ENCODE measurements around the gene SNAPC4.

SNAPC4 gene

DNA sequence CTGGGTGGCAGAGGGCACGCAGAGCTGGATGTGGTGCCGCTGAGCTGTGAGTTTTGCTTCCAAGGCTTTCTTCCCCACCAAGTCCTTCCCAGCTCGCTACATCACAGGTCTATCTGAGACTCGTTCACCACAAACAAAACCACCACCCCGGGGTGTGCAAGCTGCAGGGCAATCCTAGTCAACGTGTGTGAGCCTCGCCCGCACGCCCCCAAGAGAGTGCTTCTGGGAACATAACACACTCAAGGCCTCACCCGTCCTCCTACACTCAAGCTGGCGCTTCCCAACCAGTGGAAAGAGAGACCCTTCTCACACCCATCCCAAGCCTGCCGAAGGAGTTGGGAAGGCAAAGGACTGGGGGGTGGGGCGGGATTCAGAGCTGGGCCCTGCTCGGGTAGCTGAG, 10.6 kb downstream of the SNAPC4 start:
- no peak for DNase-seq (ENCODE audit: low read depth)

- no peak for DNase-seq (ENCODE audit: low read depth)
Observed at GRCh38 chr9:136387217-136387616, 12.8 kb downstream of the SNAPC4 start.

- DNase-seq (ENCODE audit: low read depth) = no peak
Observed at GRCh38 chr9:136386018-136386417, 14.0 kb downstream of the SNAPC4 start.

GRCh38 chr9:136385015-136385414, 15.0 kb downstream of the SNAPC4 start:
- no peak for DNase-seq (ENCODE audit: low read depth)

DNA sequence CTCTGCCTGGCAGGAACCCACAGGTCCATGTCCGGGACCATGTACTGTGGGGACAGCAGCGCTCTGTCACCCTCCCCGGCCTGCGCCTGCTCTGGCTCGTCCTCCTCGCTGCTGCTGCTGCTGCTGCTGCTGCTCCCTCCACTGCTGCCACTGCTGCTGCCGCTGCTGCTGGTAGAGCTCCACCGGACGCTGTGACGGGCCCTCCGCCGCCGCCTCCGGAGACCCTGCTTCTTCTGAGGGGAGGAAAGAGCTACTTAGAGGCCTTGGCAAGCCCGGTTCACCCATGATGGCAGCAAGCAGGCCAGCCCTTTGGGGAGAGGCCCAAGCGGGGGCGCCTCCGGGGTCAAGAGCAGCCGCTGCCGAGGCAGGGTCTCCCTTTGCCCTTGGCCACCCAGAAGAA, 16.5 kb downstream of the SNAPC4 start:
- DNase-seq (ENCODE audit: low read depth) = no peak

DNA sequence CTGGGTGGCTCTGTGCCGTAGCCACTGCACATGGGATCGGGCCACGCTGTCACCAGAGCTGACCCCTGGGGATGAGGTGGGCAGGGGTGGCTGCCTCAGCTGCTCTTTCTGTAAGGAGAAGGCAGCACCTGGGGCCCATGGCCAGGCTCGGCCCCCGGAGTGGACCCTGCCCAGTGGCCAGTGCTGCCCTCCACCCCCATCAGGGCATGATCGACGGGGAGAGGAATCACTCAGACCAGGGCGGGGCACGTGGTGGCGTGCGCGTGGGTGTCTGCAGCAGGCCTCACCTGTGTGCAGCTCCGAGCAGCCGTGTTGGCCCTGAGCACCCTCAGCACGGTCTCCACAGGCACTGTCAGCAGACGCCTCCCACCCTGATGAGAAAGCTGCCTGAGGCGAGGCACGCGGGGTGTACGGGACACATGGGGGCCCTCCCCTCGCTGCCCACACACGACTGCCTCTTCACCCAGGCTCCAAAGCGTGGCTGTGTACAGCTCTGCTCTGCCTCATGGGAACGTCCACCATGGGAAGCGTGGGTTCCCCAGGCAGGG, 17.9 kb downstream of the SNAPC4 start:
- DNase-seq (ENCODE audit: low read depth) = no peak

GRCh38 chr9:136381311-136381710, 18.7 kb downstream of the SNAPC4 start:
- no peak for DNase-seq (ENCODE audit: low read depth)

DNA sequence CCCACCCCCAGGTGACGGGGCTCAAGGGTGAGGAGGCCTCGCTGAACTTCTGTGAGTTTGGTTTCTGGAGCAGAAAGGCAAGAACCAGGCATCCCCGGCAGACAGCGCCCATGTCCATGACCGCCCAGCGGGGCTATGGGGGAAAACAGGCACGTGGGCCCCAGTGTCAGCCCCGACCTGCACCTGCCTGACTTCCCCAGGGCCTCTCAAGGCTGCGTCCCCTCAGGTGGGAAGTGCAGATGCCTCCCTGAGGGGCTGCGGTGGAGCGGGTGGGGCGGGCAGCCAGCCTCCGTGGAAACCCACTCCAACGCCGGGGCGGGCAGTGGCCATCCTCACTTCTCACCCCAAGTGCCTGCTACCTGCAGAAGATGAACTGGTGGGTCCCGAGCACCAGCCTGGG, 19.6 kb downstream of the SNAPC4 start:
- no peak for DNase-seq (ENCODE audit: low read depth)

DNA sequence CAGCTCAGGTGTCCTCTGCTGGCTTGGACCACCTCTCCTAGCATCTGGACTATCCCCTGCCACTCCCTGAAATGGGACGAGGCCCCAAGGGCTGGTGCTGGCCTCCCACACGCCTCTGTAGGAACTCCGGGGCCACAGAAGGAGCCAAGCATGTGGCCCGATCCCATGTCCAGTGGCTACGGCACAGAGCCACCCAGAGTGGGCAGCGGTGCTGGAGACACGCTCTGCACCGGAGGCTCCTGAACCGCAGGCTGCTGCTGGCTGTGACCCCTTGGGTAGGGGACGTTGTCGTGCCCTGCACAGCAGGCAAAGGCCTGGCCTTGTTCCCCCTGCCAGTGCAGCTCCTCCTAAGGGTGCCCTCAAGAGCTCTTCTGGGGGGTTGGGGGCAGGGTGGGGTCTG, 20.1 kb downstream of the SNAPC4 start:
- no peak for DNase-seq (ENCODE audit: low read depth)

DNA sequence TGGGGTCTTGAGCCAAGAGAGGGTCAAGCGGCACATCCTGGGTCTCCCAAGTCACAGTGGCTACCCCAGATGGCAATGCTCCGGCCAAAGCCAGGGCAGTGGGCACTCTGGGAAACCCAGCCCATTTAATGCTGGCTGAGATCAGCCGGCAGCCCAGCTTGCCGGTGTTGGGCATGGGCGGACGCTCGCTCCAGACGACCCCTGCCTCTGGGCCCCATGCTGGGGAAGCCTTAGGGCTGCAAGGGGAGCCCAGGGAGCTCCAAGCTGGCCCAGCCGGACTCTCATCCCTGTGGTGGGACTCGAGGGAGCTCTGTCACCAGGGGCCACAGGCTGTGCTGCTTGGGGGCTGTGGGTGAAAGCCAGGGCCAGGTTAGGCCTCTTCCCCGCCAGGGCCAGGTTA, 20.6 kb downstream of the SNAPC4 start:
- no peak for DNase-seq (ENCODE audit: low read depth)

GRCh38 chr9:136379003-136379287, 21.0 kb downstream of the SNAPC4 start:
- no peak for DNase-seq (ENCODE audit: low read depth)

DNA sequence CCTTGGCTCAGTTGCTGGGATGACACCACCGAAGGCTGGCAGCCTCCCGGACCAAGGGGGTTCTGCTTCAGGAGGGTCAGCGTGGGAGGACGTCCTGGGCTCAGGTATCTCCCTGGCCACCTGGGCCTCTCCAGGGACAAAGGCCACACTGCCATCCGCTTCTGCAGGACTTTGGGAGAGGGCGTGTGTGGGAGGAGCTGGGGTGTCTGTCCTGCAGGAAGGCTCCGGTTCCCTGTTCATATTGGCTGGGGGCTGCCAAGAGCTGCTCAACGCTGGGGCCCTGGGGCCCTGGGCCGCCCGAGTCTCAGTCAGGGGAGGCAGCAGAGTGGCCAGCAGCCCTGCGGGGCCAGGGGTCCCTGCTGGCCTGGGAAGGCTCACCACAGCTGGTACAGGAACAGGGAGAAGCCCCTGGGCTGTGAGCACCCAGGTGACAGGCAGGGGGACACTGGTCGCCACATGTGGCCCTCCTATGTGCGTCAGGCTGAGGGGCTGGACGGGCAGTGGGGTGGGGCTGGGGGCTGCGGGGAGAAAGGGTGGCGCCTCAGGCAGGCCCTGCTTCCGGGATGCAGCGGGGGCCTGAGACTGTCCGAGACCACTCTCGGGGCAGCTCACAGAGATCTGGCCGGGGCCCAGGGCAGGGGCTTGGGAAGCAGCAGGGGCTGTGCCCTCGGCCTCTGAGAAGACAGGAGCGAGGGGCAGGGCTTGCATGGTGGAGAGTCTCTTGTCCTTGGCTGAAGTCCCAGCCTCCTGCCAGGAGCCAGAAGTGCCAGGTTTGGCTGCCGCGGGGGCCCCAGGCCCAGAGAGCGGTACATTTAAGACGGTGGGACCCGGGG, 21.6 kb downstream of the SNAPC4 start:
- DNase-seq (ENCODE audit: low read depth) = no peak

- DNase-seq (ENCODE audit: low read depth) = no peak
Observed at GRCh38 chr9:136377341-136378169, 22.4 kb downstream of the SNAPC4 start.

- DNase-seq (ENCODE audit: low read depth) = no peak
Observed at GRCh38 chr9:136376457-136376856, 23.5 kb downstream of the SNAPC4 start.

DNA sequence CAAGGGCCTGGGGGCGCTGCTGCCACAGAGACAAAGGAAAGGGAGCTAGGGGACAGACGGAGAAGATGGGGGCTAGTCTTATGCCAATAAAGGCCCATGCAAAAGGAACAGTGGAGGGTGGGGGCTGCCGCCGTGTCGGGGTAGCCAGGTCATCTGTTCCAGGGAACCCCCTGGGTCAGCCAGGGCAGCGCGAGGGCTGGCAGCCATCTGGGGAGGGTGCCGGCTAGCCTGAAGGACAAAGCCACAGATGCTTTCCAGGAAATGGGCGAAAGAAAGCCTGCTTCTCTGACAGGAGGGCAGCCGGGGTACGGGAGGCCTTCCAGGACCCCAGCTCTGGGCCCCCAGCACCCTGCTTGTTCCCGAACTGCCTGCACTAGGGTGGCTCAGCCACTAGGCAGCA, 24.9 kb downstream of the SNAPC4 start:
- DNase-seq (ENCODE audit: low read depth) = no peak

GRCh38 chr9:136374183-136374575, 25.8 kb downstream of the SNAPC4 start:
- DNase-seq (ENCODE audit: low read depth) = no peak

DNA sequence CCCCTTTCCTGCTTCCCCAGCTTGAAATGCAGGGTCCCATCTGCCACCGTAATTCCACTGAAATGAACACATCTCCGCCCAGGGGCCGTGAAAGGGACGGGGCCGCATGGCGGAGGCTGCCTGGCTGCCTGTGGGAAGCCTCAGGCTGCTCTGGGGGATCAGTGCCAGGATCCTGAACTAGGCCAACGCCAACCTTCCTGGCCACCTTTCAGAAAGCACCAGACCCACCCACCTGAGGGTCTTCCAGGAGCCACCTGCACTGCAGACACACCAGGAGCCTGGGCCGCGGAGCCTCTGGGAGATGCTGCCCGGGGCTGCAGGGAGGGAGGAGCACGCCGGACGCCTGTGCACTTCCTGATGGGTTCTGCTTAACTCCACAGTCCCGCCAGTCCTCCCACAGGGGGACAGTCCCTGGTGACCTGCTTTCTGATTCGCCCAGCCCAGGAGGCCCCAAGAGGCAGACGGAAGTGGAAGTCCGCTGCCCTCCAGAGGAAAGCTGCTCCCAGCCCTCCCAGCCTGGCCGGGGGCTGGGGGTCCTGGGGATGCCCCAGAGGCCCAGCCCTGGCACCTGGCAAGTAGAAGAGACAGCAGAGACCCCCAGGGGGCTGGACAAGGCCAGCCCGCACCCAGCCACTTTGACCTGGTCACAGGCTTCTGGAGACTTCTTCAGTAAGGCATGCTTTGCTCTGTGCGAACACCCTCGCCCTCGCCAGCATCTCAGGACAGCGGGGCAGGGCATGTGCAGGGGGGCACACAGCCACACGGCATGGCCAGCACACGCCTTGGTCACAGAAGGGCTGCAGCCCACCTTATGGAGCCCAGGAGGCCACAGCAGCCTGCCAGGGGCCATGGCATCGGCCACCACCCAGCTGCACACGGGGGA, 26.4 kb downstream of the SNAPC4 start, which contains the start of gene CARD9:
CARD9 (minus strand) TSS at position 370 of the 883 bp plus-strand sequence. CDS start 1,591 bp downstream, outside the sequence.
- no peak for DNase-seq (ENCODE audit: low read depth)

GRCh38 chr9:136372561-136373299, 27.2 kb downstream of the SNAPC4 start:
- peak; percentile 15 for DNase-seq (ENCODE audit: low read depth)

- DNase-seq (ENCODE audit: low read depth) = no peak
Observed at GRCh38 chr9:136372006-136372405, 28.0 kb downstream of the SNAPC4 start.

GRCh38 chr9:136371533-136371880, 28.5 kb downstream of the SNAPC4 start:
- no peak for DNase-seq (ENCODE audit: low read depth)

Measured in non-pigmented ciliary epithelial cell (primary cell).